HG03139 (cell line): Measurements from ENCODE around the gene NUDT22.

Source experiments
- ATAC-seq: cut with Tn5 transposase; IDR thresholded peaks from one replicate; pipeline ENCODE4 v1.9.1; 2021; ENCODE audit not compliant: unreplicated experiment

Gene NUDT22

DNA sequence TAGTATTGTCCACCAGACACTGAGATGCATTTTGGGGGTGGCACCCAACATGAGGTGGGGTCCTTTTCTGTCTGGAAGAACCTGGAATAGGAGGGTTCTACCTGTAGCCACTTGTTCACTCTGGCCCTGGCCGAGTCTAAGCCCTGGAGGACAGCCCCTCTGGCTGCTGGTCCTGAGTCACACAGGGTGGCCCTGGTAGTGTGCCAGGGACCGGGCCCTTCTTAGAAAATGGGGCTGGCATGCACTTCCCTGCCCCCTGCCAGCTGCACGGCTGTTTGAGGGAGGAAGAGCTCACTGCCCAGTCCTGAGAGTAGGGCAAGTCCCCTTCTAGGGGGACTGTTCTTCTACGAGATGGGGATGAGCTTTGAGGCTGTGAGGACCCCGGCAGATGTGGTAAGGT, 27.4 kb downstream of the NUDT22 start:
- ATAC-seq = no peak

DNA sequence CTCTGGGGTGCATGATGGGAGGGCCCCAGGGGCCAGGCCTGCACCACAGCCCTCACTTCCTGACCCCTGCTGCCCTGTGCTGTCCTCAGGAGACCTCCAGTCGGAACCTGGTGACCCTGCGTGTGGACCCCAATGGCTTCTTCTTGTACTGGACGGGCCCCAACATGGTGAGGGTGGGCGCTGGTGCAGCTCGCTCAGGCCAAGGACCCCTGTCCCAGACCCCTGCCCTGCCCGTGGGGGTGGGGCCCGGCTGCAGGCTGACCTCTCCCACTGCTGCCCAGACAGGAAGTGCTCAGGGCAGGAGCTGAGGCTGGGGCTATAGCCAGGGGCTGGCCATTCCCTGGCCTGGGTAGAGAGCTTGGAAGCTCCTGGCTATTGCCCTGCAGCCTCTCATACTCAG, 28.3 kb downstream of the NUDT22 start:
- ATAC-seq = no peak

DNA sequence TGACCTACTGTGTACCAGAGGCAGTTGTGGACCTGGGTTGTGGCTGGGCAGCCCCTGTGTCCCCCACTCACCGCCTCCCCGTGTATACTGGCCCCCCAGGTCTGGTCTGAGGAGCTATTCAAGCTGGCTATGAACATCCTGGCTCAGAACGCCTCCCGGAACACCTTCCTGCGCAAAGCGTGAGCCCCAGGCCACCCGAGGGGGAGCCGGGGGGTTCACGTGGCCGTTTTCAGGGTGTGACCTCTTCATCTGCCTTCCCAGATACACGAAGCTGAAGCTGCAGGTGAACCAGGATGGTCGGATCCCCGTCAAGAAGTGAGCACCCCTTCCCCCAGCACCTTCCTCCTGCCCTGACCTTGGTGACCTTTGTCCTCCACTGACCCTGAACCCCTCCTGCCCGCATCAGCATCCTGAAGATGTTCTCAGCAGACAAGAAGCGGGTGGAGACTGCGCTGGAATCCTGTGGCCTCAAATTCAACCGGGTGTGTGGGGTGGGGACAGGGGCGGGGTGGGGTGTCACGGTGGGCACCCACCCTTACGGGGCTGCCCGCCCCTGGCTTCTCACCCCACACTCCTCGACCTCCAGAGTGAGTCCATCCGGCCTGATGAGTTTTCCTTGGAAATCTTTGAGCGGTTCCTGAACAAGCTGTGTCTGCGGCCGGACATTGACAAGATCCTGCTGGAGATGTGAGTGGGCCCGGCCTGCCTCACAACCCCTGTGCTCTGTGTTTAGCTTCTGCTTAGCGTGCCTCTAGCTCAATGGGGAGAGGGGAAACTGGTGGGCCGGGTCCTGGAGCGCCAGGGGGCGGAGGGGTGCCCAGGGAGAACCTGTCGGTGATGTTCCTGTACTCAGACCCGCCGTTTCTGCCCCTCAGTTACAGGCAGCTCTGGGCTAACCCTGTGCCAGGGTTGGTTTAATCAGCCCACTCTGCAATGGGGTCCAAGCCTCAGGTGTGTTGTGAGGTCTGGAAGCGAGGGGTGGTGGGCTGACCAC, 29.4 kb downstream of the NUDT22 start:
- no peak for ATAC-seq

DNA sequence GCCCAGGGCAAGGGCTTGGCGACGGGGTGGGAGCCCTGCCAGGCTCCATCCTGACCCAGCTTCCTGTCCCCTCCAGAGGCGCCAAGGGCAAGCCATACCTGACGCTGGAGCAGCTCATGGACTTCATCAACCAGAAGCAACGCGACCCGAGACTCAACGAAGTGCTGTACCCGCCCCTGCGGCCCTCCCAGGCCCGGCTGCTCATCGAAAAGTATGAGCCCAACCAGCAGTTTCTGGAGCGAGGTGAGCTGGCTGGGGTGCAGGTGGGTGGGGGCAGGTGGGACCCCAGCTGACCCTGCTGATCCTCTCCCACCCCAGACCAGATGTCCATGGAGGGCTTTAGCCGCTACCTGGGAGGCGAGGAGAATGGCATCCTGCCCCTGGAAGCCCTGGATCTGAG, 30.2 kb downstream of the NUDT22 start:
- no peak for ATAC-seq

DNA sequence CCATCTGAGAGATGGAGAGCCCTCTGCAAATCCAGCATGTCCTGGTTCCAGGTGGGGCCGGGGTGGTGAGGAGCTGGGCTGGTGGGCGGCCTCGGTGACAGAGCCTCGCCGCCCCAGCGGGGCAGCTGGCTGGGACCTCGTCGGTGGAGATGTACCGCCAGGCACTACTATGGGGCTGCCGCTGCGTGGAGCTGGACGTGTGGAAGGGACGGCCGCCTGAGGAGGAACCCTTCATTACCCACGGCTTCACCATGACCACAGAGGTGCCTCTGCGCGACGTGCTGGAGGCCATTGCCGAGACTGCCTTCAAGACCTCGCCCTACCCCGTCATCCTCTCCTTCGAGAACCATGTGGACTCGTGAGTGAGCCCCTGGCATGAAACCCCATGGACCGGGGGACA, 32.3 kb downstream of the NUDT22 start:
- ATAC-seq = no peak

DNA sequence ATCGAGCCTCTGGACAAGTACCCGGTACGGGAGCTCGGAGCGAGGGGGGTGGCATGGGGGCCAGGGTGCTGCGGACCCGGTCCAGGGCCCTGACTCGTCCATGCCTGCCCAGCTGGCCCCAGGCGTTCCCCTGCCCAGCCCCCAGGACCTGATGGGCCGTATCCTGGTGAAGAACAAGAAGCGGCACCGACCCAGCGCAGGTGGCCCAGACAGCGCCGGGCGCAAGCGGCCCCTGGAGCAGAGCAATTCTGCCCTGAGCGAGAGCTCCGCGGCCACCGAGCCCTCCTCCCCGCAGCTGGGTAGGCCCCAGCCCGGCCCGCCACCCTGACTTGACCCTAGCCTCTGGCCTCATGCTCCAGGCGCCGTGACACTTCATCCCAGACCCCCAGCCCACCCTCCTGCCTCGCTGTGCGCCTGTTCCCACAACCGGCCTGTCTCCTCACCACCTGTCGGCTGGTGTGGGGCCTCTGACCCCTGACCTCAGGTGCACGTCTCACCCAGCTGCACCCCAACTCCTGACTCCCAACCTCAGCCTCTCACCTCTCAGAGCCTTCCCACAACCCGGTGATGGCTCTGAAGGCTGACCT, 33.0 kb downstream of the NUDT22 start:
- no peak for ATAC-seq

DNA sequence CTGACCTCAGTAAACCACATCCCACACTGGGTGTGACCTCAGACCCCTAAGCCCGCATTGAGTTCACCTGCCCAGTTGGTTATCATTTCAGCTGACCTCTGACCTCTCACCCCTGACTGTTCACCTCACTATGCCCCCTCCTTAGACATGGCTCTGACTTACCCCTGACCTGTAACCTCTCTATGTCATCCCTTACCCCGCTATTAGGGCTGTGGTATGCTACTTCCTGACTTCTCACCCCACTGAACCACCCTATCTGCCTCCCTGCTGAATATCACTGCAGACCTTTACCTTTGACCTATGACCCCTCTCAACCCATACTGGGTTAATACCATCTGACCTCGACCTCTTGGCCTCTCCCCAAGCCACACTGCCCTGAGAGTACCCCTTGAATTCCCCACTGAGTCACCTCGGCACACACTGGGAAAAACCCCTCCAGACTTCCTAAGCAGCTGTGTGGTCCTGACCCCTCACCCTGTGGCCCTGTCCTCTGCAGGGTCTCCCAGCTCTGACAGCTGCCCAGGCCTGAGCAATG, 33.5 kb downstream of the NUDT22 start:
- no peak for ATAC-seq

DNA sequence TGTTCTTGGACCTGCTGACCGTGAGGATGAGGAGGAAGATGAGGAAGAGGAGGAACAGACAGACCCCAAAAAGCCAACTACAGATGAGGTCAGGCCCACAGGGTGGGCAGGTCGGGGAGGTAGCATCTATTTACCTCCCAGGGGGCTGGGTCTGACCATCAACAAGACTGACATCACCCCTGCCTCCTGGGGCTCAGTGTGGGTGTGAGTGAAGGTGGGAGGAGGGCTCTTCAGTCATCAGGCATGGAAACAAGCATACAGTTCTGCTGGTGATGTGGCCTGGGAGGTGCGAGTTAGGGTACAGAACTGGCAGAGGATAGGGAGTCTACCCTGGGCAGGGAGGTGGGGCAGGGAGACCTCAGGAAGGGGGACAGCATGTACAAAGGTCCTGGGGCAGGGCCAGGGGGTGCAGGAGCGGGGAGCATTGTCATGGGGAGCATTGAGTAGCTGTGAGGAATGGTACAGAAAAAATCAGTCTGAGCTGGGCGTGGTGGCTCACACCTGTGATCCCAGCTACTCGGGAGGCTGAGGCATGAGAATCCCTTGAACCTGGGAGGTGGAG, 34.2 kb downstream of the NUDT22 start:
- ATAC-seq = no peak

DNA sequence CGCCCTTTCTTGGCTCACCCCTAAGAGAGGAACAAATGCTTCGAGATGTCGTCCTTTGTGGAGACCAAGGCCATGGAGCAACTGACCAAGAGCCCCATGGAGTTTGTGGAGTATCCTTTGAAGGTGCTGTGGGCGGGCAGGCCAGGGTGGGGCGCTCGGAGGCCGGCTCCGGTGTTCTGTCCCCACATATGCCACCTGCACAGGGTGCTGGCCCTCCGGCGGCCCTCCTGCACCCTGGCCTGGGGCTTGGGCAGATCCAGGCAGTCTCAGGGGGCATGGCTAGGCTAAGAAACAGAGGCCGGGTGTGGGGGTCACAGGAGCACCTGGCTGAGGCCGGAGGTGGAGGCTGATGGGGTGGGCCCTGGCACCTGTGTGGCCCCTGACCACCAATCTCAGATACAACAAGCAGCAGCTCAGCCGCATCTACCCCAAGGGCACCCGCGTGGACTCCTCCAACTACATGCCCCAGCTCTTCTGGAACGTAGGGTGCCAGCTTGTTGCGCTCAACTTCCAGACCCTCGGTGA, 35.5 kb downstream of the NUDT22 start:
- no peak for ATAC-seq

DNA sequence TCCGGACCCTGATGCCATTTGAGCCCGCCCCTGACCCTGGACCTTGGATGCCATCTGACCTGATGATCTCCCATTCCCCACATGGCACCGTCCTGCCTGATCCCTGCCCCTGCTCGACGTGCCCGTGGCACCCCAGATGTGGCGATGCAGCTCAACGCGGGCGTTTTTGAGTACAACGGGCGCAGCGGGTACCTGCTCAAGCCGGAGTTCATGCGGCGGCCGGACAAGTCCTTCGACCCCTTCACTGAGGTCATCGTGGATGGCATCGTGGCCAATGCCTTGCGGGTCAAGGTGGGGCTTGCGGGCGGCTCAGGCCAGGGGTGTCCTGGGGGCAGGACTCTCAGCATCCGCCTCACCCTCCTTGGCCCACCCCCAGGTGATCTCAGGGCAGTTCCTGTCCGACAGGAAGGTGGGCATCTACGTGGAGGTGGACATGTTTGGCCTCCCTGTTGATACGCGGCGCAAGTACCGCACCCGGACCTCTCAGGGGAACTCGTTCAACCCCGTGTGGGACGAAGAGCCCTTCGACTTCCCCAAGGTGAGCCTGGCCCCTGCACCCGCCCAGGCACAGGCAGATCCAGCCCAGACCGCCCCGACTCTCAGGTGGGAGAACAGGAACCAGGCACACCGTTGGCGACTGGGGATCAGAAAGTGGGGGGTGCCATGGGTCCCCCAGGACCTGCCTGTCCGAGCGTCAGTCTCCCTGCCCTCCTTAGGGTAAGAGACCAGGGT, 36.4 kb downstream of the NUDT22 start:
- ATAC-seq = no peak

DNA sequence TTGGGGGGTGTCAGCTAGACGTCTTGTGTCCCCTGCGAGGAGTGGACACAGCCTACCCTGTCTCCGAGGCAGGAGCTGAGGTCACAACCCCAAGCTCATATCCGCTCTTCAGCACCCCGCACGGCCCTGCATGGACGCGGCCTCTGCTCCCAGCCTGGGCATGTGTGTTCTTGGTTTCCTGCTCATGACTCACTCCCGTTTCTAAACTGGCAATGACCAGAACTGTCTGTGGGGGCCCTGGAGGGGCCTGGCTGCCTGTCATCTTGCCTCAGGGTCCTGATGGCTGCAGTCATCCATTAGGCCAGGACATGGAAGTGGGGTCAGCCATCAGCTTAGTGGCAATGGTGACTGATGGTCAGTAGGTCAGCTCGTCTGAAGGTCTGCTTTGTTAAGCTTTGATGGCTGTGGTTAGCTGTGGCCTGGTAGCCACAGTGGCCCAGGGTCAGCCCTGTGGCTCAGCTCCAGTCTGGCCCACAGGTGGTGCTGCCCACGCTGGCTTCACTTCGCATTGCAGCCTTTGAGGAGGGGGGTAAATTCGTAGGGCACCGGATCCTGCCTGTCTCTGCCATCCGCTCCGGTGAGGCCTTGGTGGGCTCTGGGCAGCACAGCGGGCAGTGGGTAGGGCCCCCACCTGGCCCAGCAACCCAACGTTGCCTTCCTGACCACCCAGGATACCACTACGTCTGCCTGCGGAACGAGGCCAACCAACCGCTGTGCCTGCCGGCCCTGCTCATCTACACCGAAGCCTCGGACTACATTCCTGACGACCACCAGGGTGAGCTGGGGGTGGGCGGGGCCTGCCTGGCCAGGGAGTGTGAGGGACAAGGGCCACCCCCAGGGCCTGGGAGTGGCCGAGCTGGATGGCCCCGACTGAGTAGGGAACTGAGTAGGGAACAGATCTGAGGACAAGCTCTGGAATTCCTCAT, 37.2 kb downstream of the NUDT22 start:
- no peak for ATAC-seq

DNA sequence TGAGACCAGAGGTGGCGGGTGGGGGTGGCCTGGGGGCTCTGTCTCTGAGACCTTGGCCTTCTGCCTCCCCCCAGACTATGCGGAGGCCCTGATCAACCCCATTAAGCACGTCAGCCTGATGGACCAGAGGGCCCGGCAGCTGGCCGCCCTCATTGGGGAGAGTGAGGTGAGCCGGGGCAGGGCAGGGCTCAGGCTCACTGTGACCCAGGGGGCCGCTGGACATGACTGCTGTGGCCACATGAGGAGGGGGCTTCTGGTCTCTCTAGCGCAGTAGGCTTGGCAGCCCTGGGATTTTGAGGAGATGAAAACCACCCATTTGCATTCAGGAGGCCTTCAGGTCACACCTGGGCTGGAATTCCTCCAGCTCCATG, 37.9 kb downstream of the NUDT22 start:
- ATAC-seq = no peak

DNA sequence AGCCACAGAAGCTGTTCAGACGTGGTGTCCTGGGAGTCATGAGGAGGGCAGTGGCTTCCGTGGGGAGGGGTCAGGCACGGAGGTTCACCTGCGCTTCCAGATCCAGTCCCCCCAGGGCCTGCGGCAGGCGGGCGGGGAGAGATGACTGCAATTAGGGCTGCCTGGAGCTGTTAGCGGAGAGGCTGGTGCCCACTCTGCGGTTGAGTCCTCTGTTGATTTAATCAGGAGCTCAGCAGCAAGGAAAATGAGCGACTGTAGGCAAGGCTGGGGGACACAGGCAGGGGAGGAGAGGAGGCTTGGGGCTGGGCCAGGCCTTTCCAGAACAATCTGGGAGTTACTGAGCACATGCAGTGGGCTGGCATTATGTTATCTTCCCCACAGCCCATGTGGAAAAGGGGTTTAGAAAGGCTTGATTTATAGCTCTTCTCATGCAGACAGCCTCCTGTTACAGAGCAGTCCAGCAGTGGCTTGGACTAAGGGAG, 38.3 kb downstream of the NUDT22 start:
- ATAC-seq = no peak

DNA sequence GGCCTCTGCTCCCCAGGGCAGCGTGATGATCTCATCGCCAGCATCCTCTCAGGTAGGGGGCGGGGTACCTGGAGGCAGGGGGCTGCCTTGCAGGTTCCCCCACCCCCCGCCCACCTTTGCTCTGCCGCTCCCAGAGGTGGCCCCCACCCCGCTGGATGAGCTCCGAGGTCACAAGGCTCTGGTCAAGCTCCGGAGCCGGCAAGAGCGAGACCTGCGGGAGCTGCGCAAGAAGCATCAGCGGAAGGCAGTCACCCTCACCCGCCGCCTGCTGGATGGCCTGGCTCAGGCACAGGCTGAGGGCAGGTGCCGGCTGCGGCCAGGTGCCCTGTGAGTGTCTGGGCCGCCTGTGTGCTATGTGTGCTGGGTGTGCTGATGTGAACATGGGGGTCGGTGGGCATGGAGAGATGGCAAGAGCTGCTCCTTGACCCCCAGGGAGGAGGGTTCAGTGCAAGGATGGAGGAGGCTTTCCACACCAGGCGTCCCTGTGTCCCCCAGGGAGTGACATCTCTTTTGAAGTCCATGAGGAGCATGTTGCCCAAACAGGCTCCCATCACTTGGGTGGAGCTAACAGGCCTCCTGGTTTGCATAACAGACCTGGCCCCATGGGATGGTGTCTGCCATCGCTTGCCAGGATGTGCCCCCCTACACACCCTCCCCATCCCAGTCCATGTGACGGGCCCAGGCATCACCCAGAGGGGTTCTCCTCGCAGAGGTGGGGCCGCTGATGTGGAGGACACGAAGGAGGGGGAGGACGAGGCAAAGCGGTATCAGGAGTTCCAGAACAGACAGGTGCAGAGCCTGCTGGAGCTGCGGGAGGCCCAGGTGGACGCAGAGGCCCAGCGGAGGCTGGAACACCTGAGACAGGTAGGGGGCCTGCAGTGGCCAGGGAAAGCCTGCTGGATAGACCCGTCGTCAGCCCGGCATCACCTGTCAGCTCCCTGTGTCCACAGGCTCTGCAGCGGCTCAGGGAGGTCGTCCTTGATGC, 39.4 kb downstream of the NUDT22 start:
- ATAC-seq = no peak

DNA sequence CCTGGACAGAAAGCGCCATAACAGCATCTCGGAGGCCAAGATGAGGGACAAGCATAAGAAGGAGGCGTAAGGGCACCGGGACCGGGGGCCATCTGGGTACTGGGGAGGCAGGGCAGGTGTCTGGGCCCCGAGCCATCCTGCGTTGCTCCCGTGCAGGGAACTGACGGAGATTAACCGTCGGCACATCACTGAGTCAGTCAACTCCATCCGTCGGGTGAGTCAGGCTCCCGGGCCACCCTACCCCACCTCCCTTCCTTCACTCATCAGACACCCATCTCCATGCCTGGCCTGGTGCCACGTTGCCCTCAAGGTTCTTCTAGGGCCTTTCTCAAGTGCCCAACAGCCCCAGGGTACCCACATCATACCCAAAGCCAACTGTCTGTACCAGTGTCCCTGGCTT, 40.3 kb downstream of the NUDT22 start:
- no peak for ATAC-seq

DNA sequence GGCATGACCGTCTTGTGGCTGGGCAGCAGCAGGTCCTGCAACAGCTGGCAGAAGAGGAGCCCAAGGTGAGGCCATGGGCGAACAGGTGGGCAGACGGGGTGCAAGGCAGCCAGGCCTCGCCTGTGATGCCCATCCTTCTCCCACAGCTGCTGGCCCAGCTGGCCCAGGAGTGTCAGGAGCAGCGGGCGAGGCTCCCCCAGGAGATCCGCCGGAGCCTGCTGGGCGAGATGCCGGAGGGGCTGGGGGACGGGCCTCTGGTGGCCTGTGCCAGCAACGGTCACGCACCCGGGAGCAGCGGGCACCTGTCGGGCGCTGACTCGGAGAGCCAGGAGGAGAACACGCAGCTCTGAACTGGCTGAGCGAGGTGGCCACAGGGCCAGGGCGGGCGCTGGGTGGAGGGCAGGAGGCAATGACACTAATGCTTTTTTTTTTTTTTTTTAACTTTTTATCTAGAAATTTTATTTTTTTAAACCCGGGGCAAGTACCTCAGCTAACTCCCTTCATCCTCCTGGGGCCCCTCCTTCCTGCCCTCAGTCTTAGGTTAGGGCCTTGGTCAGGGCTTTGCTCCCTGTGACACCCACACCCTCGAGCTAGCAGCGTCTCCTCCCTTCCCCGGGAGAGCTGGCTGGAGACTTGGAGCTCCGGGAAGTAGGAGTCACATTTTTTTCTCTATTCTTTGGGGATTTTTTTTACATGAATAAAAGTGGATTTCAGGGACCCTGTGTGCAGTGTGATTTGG, 41.3 kb downstream of the NUDT22 start:
- ATAC-seq = no peak

DNA sequence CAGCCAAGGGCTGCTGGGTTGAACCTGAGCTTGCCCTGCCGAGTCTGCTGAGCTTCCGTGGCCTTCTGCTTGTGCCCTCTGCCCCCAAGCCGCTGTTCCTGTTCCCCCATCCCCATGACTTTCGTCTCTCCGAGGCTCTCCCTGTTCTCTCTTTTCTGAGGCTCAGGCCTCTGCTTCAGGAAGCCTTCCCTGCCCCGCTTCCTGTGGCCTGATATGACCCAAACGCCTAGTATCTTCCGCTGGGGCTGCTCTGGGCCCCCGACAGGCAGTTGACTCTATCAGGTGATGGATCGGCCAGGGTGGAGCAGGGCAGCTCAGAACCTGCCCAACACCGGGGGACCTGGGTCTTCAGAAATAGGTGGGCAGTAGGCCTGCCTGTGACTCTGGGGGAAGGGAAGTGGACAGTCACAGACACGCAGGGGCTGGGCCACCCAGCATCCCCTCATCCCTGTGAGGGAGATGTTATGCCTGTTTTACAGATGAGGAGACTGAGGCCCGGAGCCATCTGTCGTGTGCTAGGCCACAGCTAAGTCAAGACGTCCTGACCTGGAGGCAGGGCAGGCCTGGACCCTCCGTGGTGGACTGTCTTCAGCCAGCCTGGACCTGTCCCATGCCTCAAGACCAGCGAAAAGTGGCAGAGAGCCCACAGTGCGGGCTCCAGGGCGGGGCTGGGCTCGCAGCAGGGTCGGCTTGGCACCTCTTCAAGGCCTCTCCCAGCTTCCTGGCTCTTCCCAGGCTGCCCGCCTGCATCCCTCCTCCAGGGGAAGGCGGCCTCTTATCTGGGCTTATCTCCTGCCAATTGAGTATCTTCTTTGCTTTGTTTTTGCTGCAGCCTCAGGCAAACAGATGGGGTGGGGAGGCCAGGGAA, 42.2 kb downstream of the NUDT22 start:
- no peak for ATAC-seq
